IPS-NIHi7 (cell line): ENCODE measurements around the gene FBXL4.
A peak's percentile ranks its signal among the peaks of the same experiment; 100 is the strongest.

Experiments
- DNase-seq: peaks from one replicate; pipeline ENCODE4 v3.0.0; 2012; ENCODE audit warnings: mixed read lengths; ENCODE audit errors: extremely low spot score

The FBXL4 gene

DNA sequence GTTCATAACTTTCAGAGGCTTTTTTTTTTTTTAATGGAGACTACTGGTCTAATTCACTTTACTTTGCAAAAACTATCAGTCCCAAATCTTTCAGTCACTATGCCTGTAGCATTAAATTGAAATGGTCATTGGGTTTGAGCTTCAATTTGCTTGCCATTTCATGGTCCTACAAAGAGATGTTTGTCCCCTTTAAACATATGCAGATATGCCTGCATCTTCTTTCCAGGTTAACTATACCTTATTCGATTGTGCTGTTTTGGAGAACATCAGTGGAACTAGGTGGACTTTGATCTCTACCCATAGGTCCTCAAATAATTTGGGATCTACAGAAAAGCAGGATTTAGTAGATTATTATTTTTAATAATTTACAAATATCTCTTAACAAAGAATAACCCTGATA, 108.8 kb downstream of the FBXL4 start:
- DNase-seq, result no peak

DNA sequence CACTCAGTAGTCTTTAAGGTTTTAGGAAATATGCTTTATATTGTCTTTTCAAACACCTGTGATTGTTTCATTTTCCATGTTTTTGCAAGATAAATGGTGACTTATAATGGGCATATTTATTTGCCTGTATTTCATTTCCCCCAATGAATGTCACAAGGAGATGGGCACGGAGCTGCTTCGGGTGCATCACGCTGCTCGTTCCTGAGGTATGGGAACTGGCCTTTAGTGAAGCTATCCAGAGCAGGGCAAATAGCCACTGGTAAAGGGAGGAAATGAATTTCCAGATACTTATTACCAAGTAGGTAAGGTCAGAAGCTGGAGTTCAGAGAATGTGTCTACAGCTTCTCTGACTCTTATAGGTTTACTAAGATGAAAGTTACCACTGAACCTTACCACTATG, 109.7 kb downstream of the FBXL4 start:
- DNase-seq, result no peak

DNA sequence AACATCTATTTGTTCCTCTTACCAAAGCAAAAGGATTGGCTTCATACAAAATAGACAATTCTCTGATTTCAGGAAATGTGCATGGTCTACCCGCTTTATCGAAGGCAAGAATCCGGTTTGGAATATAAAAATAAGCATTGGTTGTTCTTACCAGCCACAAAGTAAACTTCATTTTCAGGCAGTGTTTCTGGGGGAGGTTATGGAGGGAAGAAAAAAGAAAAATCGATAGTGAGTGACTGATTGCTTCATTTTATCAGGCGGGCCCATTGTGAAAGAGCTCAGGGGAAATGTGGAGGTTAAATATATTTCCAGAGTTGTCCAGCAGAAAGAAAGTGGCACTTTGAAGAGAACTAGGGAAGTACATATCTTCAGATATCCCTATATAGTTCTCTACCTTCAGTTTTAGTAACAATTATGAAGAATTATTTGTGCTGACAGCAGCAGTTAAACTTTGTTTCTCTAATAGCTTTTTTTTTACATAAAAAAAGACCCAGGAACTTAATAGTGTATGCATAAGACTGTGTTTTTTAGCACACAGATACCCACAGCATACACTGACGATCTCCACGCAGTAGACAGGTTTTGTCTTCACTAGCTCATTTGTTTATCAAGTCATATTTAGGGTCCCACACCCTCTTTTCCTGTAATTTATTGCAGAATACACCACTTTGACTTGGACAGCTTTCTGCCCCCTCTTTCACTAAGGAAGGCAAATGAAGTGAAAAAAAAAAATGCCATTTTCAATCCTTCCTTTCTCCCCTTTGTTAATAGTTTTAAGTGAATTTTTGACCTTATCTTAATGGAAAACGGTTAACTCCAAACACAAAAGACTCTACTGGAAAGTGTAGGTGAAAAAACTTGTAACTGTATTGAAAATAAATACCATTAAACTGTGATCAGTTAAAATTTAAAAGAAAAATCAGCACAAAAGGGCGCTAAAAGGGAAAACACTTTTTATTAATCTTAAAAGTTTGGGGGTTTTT, 110.5 kb downstream of the FBXL4 start:
- DNase-seq, result no peak

- DNase-seq, result peak; percentile 41
Measured at GRCh38 chr6:98836025-98836961, 111.5 kb downstream of the FBXL4 start.

GRCh38 chr6:98835149-98836024, 112.4 kb downstream of the FBXL4 start:
- no peak for DNase-seq

- DNase-seq, result peak; percentile 86
Measured at GRCh38 chr6:98834060-98835031, 113.4 kb downstream of the FBXL4 start, which contains the start of gene POU3F2. Gene POU3F2 (plus strand): TSS chr6:98834574. CDS start chr6:98834874, 300 bp downstream.

- DNase-seq, result peak; percentile 19
Measured at GRCh38 chr6:98833307-98834059, 114.3 kb downstream of the FBXL4 start.

GRCh38 chr6:98833057-98833306, 114.8 kb downstream of the FBXL4 start:
- peak; percentile 33 for DNase-seq

- DNase-seq, result peak; percentile 15
Measured at GRCh38 chr6:98832284-98833056, 115.3 kb downstream of the FBXL4 start.

DNA sequence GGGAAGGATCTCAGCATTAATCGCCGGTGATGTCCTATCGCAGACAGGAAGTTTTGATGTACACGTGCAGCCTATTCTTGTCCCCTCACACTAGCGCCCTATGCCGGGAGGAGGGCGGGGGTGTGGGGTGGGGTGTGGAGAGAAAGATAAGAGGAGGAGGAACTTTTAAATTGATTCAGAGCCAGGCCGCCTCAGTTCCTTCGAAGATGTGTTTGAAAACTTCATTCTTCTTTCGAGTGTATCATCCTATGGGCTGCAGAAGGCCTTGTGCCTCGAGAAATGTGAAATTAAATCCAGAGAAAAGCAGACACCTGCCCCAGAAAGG, 115.8 kb downstream of the FBXL4 start:
- no peak for DNase-seq

DNA sequence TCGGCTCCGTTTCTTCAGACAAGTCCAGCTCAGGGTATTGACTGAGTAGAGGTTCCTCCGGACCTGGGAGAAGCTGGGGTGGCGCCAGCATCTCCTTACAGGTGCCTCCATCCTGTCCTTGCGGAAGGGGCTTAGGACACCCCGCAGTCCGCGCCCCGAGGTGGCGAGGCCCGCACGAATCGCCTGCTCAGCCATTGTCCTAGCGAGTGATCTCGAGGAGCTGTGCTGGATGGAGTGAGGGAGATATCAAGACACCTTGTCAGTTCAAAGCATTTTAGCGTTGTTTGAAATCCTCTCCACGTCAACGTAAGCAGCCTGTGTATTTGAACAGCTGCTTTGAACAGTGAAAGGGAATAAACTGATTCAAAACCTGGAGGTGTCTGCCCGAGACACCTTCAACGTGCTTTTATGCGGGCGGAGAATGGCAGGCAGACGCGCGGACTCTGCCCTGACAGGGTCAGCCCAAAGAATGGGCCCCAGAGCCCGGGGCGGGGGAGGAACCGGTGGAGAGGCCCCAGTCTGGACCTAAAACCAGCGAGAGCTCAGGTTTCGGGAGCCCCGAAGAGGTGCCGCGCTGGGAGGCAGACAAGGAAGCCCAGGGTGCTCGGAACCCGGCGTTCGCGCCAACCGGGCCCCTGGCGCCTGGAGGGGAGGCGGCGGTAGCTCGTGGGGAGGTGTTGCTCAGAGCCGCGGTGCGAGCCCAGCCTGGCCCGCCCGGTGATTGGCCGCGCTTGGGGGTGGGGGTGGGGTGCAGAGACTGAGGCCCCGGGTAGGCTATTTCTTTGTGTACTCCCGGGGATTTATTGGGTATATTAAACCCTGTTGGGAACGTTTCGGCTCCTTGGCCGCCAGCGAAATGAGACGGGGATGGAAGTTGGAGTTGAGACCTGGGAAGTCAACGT, 116.4 kb downstream of the FBXL4 start:
- peak; percentile 48 for DNase-seq

DNA sequence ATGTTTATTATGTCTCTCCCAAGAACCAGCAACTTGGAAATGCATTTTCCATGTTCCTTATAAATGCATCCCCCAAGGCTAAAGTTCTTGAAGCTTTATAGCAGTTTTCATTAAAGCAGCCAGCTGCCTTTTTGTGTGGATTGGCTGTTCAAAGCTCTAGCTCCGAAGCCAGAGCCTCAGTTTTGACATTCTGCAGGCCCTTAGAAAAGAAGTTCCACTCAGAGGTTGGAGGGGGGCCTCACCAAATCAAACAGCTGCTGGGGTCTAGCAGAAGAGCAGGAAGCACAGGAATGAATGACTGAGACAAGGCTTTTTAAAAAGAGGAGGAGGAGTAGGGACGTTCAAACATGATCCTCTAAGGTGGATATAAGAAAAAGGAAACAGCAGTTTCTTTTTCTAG, 117.6 kb downstream of the FBXL4 start:
- no peak for DNase-seq

DNA sequence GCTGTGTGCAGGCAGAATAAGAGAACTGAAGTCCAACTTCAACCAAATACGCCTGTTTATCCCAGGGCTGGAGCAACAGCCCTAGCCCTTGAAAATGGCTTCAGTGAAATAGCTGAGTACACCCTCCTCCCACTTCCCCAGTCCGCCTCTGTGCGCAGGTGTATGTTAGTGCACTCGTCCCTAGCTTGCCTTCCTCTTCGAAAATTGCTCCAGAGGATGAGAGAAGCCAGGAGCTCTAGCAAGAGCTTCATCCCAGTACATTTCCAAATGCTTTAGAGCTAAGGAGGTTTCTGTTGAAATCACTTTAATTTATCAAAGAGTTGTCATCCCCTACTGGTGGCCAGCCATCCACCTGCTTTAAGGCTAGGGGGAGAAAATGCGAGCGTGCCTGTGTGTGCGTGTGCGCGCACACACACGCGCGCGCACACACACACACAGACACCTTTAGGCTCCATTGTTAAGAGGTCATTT, 118.8 kb downstream of the FBXL4 start:
- peak; percentile 23 for DNase-seq

DNA sequence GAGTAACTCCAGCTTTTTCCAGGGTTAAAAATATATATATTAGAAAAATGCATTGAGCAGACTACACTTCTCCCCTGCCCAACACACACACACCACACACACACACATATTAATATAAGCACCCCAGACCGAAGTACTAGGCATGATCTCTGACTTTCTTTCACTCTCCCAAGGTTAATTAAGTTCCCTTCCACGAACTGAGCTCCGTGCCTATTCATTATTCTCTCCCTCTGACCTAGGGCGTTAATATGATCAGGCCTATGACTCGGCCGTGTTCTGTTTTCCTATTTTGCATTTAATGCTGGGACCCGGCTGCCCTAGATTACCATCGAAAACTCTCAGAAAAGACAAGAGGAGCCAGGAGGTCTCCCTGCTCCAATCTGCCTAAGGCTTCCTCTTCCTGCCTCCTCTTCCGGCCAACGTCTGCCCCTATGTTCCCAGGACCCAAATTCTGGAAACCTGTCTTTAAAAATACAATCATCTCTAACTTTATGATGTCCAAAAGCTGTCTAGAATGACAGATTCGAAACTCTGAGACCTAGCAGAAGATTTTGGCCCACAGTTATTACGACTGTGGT, 119.4 kb downstream of the FBXL4 start:
- no peak for DNase-seq

DNA sequence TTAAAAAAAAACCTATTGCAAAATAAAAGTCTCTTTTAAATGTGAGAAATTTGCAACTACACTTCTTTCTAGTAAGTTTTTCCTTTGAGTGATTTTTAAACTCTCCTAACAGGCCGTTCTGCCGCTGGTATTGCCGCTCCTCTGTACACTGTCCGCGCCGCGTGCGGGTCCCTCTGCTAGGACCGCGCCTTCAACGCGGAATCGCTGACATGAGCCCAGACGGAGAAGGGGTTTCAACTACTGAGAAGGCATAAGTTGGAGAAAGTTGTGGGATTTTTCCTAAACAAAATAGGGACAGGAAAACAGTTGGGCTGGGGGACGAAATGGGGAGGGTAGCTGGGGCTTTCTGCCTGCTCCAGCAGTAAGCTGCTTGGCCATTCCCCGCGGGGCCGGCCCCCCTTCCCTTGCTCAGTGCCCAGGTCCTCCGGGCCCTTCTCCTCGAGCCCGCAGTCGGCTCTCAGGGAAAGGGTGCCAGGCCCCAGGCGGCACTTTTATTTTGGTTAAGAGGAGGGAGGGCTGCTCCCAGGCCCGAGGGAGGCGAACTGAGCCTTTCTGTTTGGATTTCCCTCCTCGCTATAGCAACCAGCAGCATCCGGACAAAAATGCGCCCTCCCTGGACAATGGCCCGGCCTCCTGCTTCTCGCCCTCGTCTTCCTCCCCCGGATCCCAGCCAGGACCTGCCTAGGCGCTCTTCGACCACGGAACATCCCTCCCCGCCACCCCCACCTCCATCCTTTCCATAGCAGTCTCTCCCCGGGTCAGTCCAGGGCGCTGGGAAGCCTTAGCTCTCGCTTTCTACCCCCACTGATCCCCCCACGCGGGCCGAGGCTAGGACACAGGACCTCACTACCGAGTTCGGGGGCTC, 120.2 kb downstream of the FBXL4 start:
- DNase-seq, result peak; percentile 51

- no peak for DNase-seq
Measured at GRCh38 chr6:98825600-98826230, 122.0 kb downstream of the FBXL4 start.
